Astrocyte (in vitro differentiated cells and primary cell): ENCODE data around the gene SBNO2.

Experiments
- CTCF ChIP-seq: IDR thresholded peaks from 2 replicates; pipeline ENCODE4 v1.5.1; 2011; ENCODE audit warnings: low read depth, mild to moderate bottlenecking, inconsistent platforms, low read length, moderate library complexity; ENCODE audit not compliant: insufficient read depth
- EZH2 ChIP-seq: IDR thresholded peaks from 2 replicates; pipeline ENCODE4 v1.6.1; 2012; ENCODE audit warnings: mild to moderate bottlenecking, low read length, inconsistent platforms; ENCODE audit not compliant: insufficient read depth

GRCh38 chr19:1164684-1165531, 9.2 kb downstream of the SBNO2 start:
- TF ChIP-seq CTCF: no peak
- TF ChIP-seq EZH2: no peak
